ENCODE results near the gene ERBIN. TPM values are rescaled to one million over a fixed set of nuclear protein-coding genes. Genes with fewer than 3 reads are reported as not detected.
"Not testable (repeated sequence)": the region's sequence is repeated elsewhere in the genome, so short reads cannot be mapped to it uniquely, and the experiment has no call there.

The ERBIN gene
- polyA plus RNA-seq, 4 donors = 91.9 to 117 (median 114) TPM

DNA sequence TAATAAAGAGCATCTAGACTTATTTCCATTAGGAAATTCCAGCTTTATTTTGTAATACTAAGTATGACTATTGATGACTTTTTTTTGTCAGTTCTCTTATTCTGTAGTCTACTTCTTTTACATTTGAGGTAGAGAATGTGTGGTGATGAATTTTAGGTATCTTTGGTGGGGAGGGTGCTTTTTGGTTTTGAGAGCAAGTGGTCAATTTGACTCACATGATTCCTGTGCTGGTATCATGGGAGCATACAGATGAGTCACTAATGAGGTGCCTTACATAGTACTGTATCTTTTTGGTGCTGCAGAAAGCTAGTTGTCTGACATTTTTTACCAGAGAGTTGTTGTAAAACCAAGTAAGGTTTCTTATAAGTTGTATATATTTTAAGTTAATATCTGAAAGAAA is 35.3 kb downstream of the ERBIN start:
- DNase-seq (ENCODE audit: low read depth in 4 of 4, low spot score in 3 of 4) = no peak

DNA sequence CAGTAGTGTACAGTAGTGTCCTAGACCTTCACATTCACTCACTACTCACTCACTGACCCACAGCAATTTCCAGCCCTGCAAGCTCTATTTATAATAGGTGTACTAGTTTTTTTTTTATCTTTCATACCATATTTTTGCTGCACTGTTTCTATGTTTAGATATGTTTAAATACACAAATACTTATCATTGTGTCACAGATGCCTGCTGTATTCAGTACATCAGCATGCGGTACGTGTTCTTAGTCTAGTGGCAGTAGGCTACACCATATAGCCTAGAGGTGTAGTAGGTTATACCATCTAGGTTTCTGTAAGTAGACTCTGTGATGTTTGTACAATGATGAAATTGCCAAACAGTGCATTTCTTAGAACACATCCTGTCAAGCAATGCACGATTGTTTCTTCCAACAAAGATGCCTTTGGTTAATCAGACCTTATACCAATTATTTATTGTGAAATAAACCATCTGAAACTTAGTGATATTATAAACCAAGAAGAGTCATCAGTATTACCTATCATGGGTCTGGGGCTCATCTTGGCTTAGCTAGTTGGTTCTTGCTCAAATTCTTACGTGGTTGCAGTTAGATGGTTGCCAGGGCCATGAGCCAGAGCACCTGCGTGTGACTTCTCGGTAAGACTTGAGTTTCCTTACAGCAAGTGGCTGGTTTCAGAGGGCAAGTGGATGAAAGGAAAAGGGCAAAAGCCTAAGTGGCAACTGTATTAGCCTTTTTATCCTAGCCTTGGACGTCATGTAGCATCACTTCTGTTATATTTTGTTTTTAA is 41.1 kb downstream of the ERBIN start:
- no peak for DNase-seq (ENCODE audit: low read depth in 4 of 4, low spot score in 3 of 4)

DNA sequence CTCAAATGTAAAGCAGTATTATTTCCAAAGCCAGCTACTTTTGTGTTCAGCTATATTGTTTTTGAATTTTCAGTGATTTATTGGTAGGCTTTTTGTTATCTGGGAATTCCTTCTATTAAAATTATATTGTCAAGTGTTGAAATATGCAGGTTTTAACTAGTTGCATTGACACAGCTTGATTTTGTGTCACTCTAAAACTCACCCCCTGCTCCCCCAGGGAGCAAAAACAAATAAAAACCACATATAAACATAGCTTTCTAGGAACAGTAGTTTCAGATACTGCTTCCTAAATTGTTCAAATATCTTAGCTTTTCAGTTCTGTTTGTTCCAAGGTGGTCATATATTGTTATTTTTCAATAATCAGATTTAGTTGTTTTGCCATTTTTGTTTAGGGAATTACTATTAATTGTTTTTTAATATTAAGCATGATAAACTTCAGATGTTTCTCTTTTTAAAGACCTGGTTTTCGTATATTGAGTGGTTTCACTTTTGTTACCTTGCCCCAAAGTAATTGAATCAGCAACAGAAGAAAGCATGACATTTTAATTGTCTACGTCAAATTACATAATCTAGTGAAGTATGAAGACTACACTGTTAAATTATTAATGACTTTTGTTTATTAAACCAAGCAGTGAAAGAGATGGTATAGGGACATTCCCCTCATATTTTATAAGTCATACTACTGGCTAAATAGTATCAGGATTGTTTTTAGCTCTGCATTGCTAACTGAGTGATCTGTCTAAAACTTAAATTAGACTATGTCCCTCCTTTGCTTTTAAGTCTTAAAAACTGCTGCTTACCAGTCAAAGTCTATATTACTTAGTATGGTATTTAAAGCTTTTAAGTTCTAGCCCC is 43.4 kb downstream of the ERBIN start:
- DNase-seq (ENCODE audit: low read depth in 4 of 4, low spot score in 3 of 4) = no peak

DNA sequence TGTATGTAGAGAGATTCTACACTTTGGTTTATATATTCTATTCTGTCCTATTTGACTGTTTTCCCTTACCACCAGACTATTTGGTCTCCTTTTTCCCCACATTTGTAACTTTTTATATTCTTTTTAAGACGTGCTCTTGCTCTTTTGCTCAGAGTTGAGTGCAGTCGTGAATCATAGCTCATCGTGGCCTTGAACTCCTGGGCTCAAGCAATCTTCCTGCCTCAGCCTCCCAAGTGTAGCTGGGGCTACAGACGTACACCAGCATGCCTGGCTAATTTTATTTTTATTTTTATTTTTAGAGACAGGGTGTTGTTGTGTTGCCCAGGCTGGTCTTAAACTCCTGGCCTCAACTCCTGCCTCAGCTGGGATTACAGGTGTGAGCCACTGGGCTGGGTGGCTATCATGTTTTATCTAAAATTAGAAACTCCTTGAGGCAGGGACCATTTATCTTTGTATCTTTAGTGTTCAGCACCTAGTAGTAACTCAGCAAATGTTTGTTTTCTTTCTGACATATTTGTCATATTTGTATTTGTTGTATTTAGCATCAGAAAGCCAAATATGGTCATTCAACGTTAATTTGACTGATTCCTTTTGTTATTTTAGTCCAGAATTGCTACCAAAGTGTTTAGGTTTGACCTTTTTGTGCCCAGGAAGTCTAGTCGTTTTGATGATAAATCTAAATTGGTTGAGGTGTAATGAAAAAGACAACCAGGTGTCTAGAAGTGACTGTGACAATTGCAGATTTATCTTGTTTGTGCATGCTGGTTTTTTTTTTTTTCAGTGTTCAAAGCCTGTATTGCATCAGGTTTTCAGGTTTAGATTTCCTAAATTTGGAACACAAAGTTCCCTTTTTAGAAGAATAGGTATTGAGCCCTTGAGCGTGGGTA is 44.3 kb downstream of the ERBIN start:
- no peak for DNase-seq (ENCODE audit: low read depth in 4 of 4, low spot score in 3 of 4)

DNA sequence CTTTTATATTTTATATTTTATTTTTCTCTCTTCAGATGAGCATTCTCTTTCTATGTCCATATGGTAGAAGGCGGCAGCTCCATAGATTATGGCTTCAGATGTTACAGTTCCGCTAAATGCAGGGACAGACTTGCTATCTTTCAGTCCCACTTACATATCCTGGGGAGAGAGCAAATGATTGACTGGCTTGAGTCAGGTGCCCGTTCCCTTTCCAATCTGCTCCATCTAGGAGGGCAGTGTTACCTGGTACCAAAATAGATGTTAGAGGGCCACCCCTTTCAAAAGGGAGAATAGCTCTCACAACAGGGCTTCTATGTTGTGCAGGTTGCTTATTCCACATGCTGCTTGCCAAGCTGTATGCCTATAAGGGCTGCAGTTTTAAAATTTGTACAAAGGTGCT is 45.3 kb downstream of the ERBIN start:
- no peak for DNase-seq (ENCODE audit: low read depth in 4 of 4, low spot score in 3 of 4)

DNA sequence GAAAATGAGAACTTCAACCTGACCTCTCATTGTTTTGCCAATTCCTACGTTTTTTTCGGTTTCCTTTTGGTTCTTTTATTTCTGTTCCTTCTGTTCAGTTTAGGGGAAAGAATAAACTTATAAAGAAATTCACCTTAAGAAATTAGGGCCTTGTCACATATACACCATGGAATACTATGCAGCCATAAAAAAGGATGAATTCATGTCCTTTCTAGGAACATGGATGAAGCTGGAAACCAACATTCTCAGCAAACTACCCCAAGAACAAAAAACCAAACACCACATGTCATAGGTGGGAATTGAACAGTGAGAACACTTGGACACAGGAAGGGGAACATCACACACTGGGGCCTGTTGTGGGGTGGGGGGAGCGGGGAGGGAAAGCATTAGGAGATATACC is 46.5 kb downstream of the ERBIN start:
- not testable (repeated sequence) for DNase-seq (ENCODE audit: low read depth in 4 of 4, low spot score in 3 of 4)

- no peak for DNase-seq (ENCODE audit: low read depth in 4 of 4, low spot score in 3 of 4)
These were observed 51.9 kb downstream of the ERBIN start for GRCh38 chr5:65978251-65978650.

DNA sequence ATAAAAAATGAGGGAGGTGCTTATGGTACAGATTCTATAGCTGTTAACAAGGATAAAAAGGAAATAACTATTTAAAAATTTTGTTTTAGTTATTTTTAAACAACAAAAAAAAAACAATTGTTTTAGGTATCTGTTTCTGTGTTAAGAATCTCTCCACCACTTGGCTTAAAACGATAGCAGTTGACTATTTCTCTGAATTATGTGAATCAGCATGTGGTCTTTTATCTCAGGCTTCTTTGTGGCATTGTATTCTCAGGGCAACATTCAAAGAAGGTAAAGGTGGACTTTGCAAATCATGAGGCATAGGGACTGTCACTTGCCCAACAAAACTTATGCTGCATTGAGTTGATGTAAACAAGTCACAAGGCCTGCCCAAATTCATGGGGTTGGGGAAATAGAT is 55.2 kb downstream of the ERBIN start:
- DNase-seq (ENCODE audit: low read depth in 4 of 4, low spot score in 3 of 4) = no peak

- DNase-seq (ENCODE audit: low read depth in 4 of 4, low spot score in 3 of 4) = no peak
These were observed 55.7 kb downstream of the ERBIN start for GRCh38 chr5:65981969-65982619.

DNA sequence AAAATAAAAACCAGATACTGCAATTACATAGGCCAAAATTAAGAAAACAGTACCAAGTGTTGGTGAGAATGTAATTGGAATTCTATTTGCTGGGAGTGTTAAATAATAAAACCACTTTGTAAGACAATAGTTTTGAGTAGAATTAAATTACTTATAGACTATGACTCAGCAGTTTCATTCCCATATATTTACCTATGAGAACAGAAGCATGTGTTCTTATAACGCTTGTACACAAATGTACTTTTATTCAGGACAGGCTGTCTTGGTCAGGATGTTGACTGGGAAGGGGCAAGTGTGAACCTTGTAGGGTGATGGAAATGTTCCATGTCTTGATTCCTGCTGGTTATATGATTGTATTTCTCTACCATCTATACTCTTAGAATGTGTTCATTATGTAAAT is 56.3 kb downstream of the ERBIN start:
- no peak for DNase-seq (ENCODE audit: low read depth in 4 of 4, low spot score in 3 of 4)

DNA sequence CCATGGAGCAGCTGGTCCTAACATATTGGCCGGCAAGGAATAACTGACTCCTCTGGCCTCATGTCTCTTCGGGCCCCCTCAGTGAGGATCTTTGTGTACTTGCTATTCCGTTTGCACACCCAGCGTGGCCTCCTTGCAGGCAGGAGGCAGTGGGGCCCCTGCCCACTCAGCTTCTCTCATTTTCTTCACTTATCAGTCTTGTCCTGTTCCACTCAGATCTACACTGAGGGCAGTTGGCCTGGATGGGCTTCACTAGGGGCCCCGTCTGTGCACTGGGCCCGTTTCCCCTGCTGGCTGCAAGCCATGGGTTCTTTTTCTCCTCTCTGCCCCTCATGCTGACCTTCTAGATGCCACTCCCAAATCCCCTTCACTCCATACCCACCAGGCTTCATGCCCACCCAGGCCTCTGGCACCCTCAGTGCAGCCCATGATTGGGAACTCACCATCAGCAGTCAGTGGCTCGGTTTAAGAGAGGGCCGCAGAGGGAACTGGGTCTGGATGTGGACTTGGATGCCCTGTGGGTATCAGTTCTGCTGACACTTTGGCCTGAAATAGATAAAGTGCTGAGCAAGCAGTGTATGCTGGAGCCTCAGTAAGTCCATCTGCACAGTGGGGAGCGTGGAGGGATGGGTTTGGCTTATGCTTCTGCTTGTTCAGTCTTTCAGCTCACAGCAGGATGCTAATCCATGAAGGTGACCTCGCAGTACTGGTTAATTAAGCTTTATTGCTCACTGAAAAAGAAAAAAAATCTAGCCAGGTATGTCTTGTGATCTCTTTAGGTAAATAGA is 57.9 kb downstream of the ERBIN start:
- DNase-seq (ENCODE audit: low read depth in 4 of 4, low spot score in 3 of 4) = no peak

DNA sequence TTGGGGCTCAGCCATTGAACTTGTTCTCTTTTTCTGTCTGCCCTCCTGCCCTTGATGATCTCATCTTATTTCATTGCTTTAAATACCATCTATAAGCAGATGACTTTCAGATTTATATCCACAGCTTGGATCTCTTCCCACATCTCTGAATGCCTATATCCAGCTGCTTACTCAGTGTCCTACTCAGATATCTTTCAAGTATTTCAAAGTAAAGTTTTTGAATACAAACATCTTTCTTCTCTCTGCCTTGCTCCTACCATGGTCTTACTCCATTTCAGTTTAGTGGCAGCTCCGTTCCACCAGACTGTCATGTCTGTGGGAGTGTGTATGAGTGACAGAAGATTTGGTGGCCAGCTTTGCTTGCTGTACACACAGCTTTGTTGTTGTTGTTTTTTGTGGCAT is 59.7 kb downstream of the ERBIN start:
- peak in 1 of 4 donors; percentile 42 for DNase-seq (ENCODE audit: low read depth in 4 of 4, low spot score in 3 of 4)

DNA sequence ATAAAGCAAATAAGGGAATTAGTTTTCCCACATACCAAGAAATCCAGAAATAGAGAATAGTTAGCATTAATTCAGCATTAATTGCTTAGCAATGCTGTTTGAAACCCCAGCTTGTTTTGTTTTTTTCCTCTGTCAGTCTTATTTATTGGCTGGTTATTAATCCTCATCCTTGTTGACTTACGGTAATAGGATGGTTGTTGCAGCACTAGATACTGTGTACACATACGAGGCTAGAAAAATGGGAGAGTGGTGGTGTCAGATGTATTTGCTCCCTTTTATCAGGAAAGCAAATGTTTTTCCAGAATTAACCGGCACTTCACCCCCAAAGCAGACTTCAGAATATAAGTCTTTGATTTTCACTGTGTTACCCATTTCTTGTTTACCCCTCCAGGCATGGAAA is 60.4 kb downstream of the ERBIN start:
- DNase-seq (ENCODE audit: low read depth in 4 of 4, low spot score in 3 of 4) = no peak

DNA sequence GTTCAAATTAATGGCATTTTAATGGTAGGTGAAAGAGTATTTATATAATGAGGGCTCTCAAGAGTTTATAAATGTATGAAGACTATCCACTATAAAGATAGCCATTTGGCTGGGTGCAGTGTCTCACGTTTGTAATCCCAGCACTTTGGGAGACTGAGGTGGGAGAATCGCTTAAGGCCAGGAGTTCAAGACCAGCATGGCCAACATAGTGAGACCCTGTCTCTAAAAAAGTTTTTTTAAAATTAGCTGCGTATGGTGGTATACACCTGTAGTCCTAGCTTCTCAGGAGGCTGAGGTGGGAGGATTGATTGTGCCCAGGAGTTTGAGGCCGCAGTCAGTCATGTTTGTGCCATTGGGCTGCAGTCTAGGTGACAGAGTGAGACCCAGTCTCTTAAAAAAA is 61.6 kb downstream of the ERBIN start:
- DNase-seq (ENCODE audit: low read depth in 4 of 4, low spot score in 3 of 4) = no peak

GRCh38 chr5:65989158-65989557 is 62.8 kb downstream of the ERBIN start:
- no peak for DNase-seq (ENCODE audit: low read depth in 4 of 4, low spot score in 3 of 4)

DNA sequence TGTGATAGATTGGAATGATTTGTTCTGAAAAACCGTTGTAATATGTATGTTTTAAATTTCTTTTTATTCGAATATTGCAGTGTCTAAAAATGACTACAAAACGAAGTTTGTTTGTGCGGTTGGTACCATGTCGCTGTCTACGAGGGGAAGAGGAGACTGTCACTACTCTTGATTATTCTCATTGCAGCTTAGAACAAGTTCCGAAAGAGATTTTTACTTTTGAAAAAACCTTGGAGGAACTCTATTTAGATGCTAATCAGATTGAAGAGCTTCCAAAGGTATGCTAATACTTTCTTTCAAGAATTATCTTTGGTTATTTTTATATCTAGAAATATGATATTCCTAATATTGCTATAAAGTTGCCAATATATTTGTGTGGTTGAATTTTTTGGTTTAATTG is 66.3 kb downstream of the ERBIN start:
- DNase-seq (ENCODE audit: low read depth in 4 of 4, low spot score in 3 of 4) = no peak

GRCh38 chr5:65994117-65994786 is 67.9 kb downstream of the ERBIN start:
- DNase-seq (ENCODE audit: low read depth in 4 of 4, low spot score in 3 of 4) = no peak

DNA sequence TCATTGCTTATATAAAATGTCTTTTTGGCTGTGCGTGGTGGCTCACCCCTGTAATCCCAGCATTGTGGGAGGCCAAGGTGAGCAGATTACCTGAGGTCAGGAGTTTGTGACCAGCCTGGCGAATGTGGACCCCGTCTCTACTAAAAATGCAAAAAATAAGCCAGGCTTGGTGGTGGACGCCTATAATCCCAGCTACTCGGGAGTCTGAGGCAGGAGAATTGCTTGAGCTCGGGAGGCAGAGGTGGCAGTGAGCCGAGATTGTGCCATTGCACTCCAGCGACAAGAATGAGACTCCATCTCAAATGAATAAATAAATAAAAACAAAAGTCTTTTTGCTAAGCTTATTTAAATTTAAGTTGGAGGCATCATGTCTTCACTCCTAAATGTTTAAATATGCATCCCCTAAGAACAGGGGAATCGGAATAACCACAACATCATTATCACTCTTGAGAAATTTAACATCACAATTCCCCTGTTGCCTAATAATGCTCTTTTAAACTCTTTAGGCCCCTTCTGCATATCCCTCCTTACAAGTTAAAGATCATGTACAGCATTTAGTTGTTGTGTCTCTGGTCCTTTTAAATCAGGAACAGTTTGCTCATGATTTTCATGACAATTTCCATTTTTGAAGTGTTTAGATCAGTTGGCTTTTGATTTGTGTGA is 72.8 kb downstream of the ERBIN start:
- DNase-seq (ENCODE audit: low read depth in 4 of 4, low spot score in 3 of 4) = no peak

DNA sequence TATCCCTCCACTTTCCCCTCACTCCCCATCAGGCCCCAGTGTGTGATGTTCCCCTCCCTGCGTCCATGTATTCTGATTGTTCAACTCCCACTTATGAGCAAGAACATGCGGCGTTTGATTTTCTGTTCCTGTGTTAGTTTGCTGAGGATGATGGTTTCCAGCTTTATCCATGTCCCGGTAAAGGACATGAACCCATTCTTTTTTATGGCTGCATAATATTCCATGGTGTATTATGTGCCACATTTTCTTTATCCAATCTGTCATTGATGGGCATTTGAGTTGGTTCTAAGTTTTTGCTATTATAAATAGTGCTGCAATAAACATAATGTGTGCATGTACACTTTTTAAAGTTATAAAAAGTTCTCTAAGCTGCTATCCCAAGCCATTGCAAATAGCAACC is 75.6 kb downstream of the ERBIN start:
- DNase-seq (ENCODE audit: low read depth in 4 of 4, low spot score in 3 of 4) = no peak
